ENCODE results near the gene SERPINE1. TPM values are rescaled to one million over a fixed set of nuclear protein-coding genes. Genes with fewer than 3 reads are reported as not detected.

The SERPINE1 gene
- total RNA-seq, 1 donor from 2014 or later, result 229 TPM

GRCh38 chr7:101169110-101169837 is 42.4 kb downstream of the SERPINE1 start:
- no peak overlapping the region for H3K4me3 ChIP-seq (ENCODE audit: low read depth, low read length)

DNA sequence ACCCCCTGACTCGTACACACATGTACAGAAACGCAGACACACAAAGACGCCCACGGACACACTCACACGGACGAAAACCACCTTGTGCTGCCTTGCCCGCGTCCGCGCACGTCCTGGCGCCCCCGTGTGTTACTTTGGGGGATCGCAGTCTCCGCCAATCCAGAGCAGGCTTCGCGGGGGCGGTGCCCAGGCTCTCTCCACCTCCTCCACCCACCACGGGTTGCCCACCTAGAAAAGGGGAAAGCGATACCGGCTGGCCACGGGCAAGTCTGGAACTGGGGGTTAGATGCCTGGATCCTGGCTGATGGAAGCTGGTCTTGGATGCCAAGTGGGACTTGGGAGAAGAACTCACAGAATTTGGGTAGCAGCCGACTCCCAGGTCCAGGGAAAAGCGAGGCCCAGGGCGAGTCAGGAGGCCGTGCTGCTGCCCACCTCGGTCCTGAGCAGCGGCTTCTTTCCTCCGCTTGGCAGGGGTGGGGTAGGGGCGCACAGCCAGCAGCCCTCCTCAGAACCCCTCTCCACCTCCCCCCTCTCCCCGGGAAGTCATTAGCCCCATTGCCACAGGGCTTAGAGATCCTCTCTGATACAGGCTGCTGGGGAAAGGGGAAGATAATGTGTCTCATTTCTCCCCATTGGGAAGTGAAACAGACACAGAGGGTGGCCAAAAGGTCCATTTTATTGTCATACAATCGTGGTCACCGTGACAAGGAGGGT is 43.1 kb downstream of the SERPINE1 start:
- DNase-seq (ENCODE audit: low read depth), result no peak
- TF ChIP-seq, protein P1, sequence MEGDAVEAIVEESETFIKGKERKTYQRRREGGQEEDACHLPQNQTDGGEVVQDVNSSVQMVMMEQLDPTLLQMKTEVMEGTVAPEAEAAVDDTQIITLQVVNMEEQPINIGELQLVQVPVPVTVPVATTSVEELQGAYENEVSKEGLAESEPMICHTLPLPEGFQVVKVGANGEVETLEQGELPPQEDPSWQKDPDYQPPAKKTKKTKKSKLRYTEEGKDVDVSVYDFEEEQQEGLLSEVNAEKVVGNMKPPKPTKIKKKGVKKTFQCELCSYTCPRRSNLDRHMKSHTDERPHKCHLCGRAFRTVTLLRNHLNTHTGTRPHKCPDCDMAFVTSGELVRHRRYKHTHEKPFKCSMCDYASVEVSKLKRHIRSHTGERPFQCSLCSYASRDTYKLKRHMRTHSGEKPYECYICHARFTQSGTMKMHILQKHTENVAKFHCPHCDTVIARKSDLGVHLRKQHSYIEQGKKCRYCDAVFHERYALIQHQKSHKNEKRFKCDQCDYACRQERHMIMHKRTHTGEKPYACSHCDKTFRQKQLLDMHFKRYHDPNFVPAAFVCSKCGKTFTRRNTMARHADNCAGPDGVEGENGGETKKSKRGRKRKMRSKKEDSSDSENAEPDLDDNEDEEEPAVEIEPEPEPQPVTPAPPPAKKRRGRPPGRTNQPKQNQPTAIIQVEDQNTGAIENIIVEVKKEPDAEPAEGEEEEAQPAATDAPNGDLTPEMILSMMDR (IDR thresholded peaks at IDR 0.05; ENCODE audit: insufficient read depth, low read length, poor library complexity, severe bottlenecking), result peak; percentile 91

More at GRCh38 chr7:101169110-101169837, 42.4 kb downstream of the SERPINE1 start:
- TF ChIP-seq, protein P1 (IDR thresholded peaks at IDR 0.05; ENCODE audit: insufficient read depth, low read length, poor library complexity, severe bottlenecking), result no peak
- H3K36me3 ChIP-seq (ENCODE audit: control insufficient read depth, insufficient read depth, low read length), result no peaks in the 10 kb centered on the region
- DNase-seq (ENCODE audit: low read depth), result no peak
- H3K27me3 ChIP-seq (ENCODE audit: control insufficient read depth, insufficient read depth, low read length), result peaks cover 71% of the 10 kb centered on the region

GRCh38 chr7:101170617-101171441 is 43.9 kb downstream of the SERPINE1 start:
- peaks cover 74% of the 10 kb centered on the region for H3K27me3 ChIP-seq (ENCODE audit: control insufficient read depth, insufficient read depth, low read length)
- TF ChIP-seq, protein P1 (IDR thresholded peaks at IDR 0.05; ENCODE audit: insufficient read depth, low read length, poor library complexity, severe bottlenecking), result no peak
- no peak overlapping the region for H3K4me3 ChIP-seq (ENCODE audit: low read depth, low read length)
- H3K36me3 ChIP-seq (ENCODE audit: control insufficient read depth, insufficient read depth, low read length), result no peaks in the 10 kb centered on the region
- DNase-seq (ENCODE audit: low read depth), result no peak

More for the DNA sequence above, 43.1 kb downstream of the SERPINE1 start:
- Histone ChIP-seq H3K27me3 (ENCODE audit: control insufficient read depth, insufficient read depth, low read length) (peaks cover 70% of the 10 kb centered on the region), H3K4me3 (ENCODE audit: low read depth, low read length) (no peak overlapping the region), H3K36me3 (ENCODE audit: control insufficient read depth, insufficient read depth, low read length) (no peaks in the 10 kb centered on the region)

GRCh38 chr7:101171442-101171837 is 44.5 kb downstream of the SERPINE1 start:
- no peak for DNase-seq (ENCODE audit: low read depth)
- peaks cover 72% of the 10 kb centered on the region for H3K27me3 ChIP-seq (ENCODE audit: control insufficient read depth, insufficient read depth, low read length)
- H3K4me3 ChIP-seq (ENCODE audit: low read depth, low read length), result no peak overlapping the region
- H3K36me3 ChIP-seq (ENCODE audit: control insufficient read depth, insufficient read depth, low read length), result no peaks in the 10 kb centered on the region
- TF ChIP-seq, protein P1 (IDR thresholded peaks at IDR 0.05; ENCODE audit: insufficient read depth, low read length, poor library complexity, severe bottlenecking), result peak; percentile 21

DNA sequence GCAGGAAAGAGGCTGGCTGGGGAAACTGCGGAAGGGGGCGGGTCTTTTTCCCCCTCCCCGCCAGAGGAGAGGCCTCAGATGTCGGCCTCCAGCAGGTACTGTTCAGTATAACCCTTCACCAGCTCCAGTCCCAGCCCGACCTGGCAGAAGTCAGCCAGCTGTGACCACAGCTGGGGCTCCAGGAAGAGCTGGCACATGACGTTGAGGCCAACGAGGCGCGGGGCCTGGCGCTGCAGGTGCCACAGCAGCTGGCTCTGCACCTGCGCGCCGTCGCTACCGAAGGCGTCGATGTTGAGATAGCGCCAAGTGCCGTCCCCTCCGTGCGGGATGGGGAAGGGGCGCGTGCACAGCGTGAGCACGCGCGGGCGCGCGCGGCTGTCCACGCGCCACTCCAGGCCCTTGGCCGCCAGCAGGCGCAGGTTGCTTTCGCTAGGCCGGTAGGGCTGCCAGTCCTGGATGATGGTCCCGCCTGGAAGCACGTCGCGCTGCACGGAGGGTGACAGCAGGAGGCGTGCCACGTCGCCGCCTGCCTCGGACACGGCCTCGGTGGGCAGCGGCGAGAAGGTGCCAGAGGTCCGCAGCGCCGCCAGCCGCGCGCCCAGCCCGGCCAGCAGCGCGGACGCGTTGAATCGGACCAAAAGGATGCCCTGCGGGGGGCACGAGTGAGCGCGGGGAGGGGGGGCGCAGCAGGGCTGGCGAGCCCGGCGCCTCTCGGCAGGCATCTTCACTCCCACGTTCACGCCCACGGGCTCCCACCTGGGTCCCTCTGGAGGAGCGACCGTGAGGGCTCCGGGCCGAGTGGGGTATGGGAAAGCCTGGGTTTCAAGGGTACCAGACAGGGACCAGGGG is 45.3 kb downstream of the SERPINE1 start:
- TF ChIP-seq, protein P1 (IDR thresholded peaks at IDR 0.05; ENCODE audit: insufficient read depth, low read length, poor library complexity, severe bottlenecking), result no peak
- no peak overlapping the region for H3K4me3 ChIP-seq (ENCODE audit: low read depth, low read length)
- no peaks in the 10 kb centered on the region for H3K36me3 ChIP-seq (ENCODE audit: control insufficient read depth, insufficient read depth, low read length)
- DNase-seq (ENCODE audit: low read depth), result no peak
- H3K27me3 ChIP-seq (ENCODE audit: control insufficient read depth, insufficient read depth, low read length), result peaks cover 76% of the 10 kb centered on the region

All from kidney epithelial cell (primary cell).